B cell (primary cell): ENCODE measurements around the gene BYSL. TPM values are rescaled to one million over a fixed set of nuclear protein-coding genes. Genes with fewer than 3 reads are reported as not detected.

Source experiments
- ATAC-seq: fragments of 200-7000 bp; cut with Tn5 transposase; one replicate; pipeline ENCODE4 v1.10.0; 2021; ENCODE audit warnings: low read depth, mild to moderate bottlenecking, moderate number of reproducible peaks, moderate library complexity
- CTCF ChIA-PET: fragments of 350-600 bp; sonication (Branson Sonifier 250); formaldehyde crosslinking; loops from one replicate; lab custom pipeline; 2021; ENCODE audit warnings: antibody characterized with exemption, inconsistent platforms; lab: Charles Lee
- POLR2A ChIA-PET: fragments of 350-600 bp; sonication (Branson Sonifier 250); formaldehyde crosslinking; loops from one replicate; lab custom pipeline; 2021; ENCODE audit warnings: antibody characterized with exemption; lab: Charles Lee
- DNase-seq: peaks from one replicate; pipeline ENCODE4 v3.0.0; 2013
- H2AFZ ChIP-seq: 2 replicates; pipeline ENCODE4 v1.6.1; 2012; ENCODE audit warnings: mild to moderate bottlenecking, low read depth, low read length; ENCODE audit not compliant: insufficient read depth, poor library complexity, severe bottlenecking
- H3K27ac ChIP-seq, 2 donors: 1 replicate in 1 of 2; 2 replicates in 1 of 2; pipeline ENCODE4 v1.5.1; 2012 to 2013; ENCODE audit warnings: low read length in 2 of 2, mild to moderate bottlenecking in 2 of 2, moderate library complexity in 1 of 2
- H3K27me3 ChIP-seq, 4 experiments: fragments of 200-600 bp in 1 of 4; sonication (generic) in 1 of 4; replicated peaks in 1 of 4; 1 replicate in 2 of 4; 2 replicates in 2 of 4; pipeline versions ENCODE4 v1.6.1 to v1.7.0; 2013 to 2016; ENCODE audit warnings: low read length in 3 of 4, mild to moderate bottlenecking in 2 of 4, mixed read lengths in 1 of 4, moderate library complexity in 1 of 4; ENCODE audit not compliant: insufficient read depth in 4 of 4, control insufficient read depth in 3 of 4; ENCODE audit errors: control extremely low read depth in 1 of 4
- H3K36me3 ChIP-seq, 2 experiments: replicated peaks in 1 of 2; 1 replicate in 1 of 2; 2 replicates in 1 of 2; pipeline versions ENCODE4 v1.6.1 to v1.7.1; 2013; ENCODE audit warnings: low read length in 1 of 2; ENCODE audit not compliant: insufficient read depth in 2 of 2, control insufficient read depth in 1 of 2; ENCODE audit errors: control extremely low read depth in 1 of 2, extremely low read depth in 1 of 2
- H3K4me1 ChIP-seq, 2 donors: fragments of 200-600 bp in 1 of 2; sonication (generic) in 1 of 2; 1 replicate in 1 of 2; 2 replicates in 1 of 2; pipeline versions ENCODE4 v1.5.1 to v1.6.1; 2013 to 2017; ENCODE audit warnings: low read length in 2 of 2; ENCODE audit not compliant: control insufficient read depth in 2 of 2, insufficient read depth in 2 of 2
- H3K4me2 ChIP-seq: replicated peaks from 2 replicates; pipeline ENCODE3; 2012; ENCODE audit warnings: mild to moderate bottlenecking, low read depth, low read length; ENCODE audit not compliant: poor library complexity, severe bottlenecking
- H3K4me3 ChIP-seq, 5 experiments: fragments of 200-600 bp in 1 of 5; sonication (generic) in 1 of 5; 1 replicate in 3 of 5; 2 replicates in 2 of 5; pipeline versions ENCODE4 v1.5.1 to v1.7.0; 2011 to 2016; ENCODE audit warnings: low read length in 4 of 5, mild to moderate bottlenecking in 4 of 5, low read depth in 2 of 5, control low read depth in 1 of 5, moderate library complexity in 1 of 5; ENCODE audit not compliant: insufficient read depth in 1 of 5; ENCODE audit errors: control extremely low read depth in 1 of 5, extremely low read depth in 1 of 5
- H3K79me2 ChIP-seq: fragments of 200-600 bp; sonication (generic); one replicate; pipeline ENCODE4 v1.6.0; 2016; ENCODE audit warnings: low read length; ENCODE audit not compliant: control insufficient read depth, insufficient read depth
- H3K9ac ChIP-seq: fragments of 200-600 bp; sonication (generic); 2 replicates; pipeline ENCODE4 v1.6.1; 2017; ENCODE audit warnings: mild to moderate bottlenecking, low read length, moderate library complexity
- H3K9me3 ChIP-seq, 3 donors: one replicate each; pipeline versions ENCODE4 v1.6.1 to v1.7.1; 2013; ENCODE audit warnings: low read length in 2 of 3; ENCODE audit not compliant: control insufficient read depth in 2 of 3, insufficient read depth in 1 of 3; ENCODE audit errors: control extremely low read depth in 1 of 3
- H4K20me1 ChIP-seq: 2 replicates; pipeline ENCODE4 v1.6.0; 2012; ENCODE audit warnings: mild to moderate bottlenecking, low read length; ENCODE audit not compliant: insufficient read depth, control insufficient read depth, poor library complexity, severe bottlenecking
- H3K27ac Mint-ChIP-seq: one replicate; pipeline ENCODE4 v1.8.0; 2021; ENCODE audit warnings: mixed read lengths
- H3K27me3 Mint-ChIP-seq: one replicate; pipeline ENCODE4 v1.8.0; 2021; ENCODE audit warnings: mixed read lengths
- H3K4me1 Mint-ChIP-seq: one replicate; pipeline ENCODE4 v1.8.0; 2021; ENCODE audit warnings: mixed read lengths
- H3K4me3 Mint-ChIP-seq: one replicate; pipeline ENCODE4 v1.8.0; 2021; ENCODE audit warnings: mixed read lengths
- H3K9me3 Mint-ChIP-seq: one replicate; pipeline ENCODE4 v1.8.0; 2022; ENCODE audit warnings: mixed read lengths; ENCODE audit not compliant: insufficient read depth
- EZH2 ChIP-seq: IDR thresholded peaks from 2 replicates; pipeline ENCODE4 v1.6.1; 2012; ENCODE audit warnings: borderline replicate concordance, low read depth, mild to moderate bottlenecking, moderate library complexity, low read length; ENCODE audit not compliant: insufficient read depth, poor library complexity, severe bottlenecking
- WGBS: methylation state at CpG from one replicate; pipeline ENCODE4 v1.1.5; 2013; ENCODE audit warnings: missing lambda C conversion rate; ENCODE audit not compliant: insufficient coverage; 5-methylcytosine and 5-hydroxymethylcytosine counted together
- intact Hi-C: fragments of 100-400 bp; cut with micrococcal nuclease; formaldehyde crosslinking; loops from one replicate; pipeline ENCODE4 v1.10.0; 2022
- polyA plus RNA-seq: library from polyadenylated mRNA; depleted of rRNA; stranded (reverse); fragments of >200 nt; gene quantifications from 2 replicates; pipeline ENCODE4 v1.2.3, GENCODE V29; 2012
- total RNA-seq, 2 donors: library from RNA; stranded (reverse); fragments of 120-200 nt in 1 of 2; gene quantifications; 1 replicate in 1 of 2; 2 replicates in 1 of 2; pipeline versions ENCODE4 v1.2.3 to v1.2.4, GENCODE V29; 2013 to 2022
- TF ChIP-seq, protein P1 (sequence below): fragments of 200-600 bp; IDR thresholded peaks from one replicate; pipeline ENCODE4 v1.8.0; 2022; ENCODE audit warnings: antibody characterized with exemption, mild to moderate bottlenecking

Gene BYSL
- total and polyA plus RNA-seq, 2 donors (not counting 1 experiment from before 2014, with no cell fraction given): 6.0 to 11.1 TPM

DNA sequence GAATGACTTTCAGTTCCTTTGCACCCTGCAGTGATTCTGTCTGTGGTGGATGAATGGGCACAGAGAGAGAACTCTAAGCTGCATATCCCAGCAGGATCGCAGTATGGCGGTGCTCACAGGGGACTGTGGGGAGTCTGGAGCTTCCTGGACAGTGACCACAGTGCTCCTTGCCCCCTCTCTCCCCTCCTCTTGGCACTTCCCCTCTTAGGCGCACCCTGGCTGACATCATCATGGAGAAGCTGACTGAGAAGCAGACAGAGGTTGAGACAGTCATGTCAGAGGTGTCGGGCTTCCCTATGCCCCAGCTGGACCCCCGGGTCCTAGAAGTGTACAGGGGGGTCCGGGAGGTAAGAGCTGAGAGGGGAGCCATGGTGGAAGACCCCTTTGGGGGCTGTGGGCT lies 8.6 kb downstream of the BYSL start:
- peaks cover 11 to 76% of the 10 kb centered on the region in 2 experiments for H3K36me3 ChIP-seq
- peaks cover 38% of the 10 kb centered on the region for H4K20me1 ChIP-seq
- ATAC-seq (no peak), DNase-seq (no peak)
- H3K79me2 ChIP-seq: peaks cover 17% of the 10 kb centered on the region
- no peak overlapping the region for H3K4me2 ChIP-seq
- Mint-ChIP-seq H3K27ac (peak overlapping the region; percentile 15), H3K9me3 (no peaks in the 10 kb centered on the region), H3K27me3 (no peaks in the 10 kb centered on the region), H3K4me3 (no peak overlapping the region), H3K4me1 (peaks cover 13% of the 10 kb centered on the region)
- H3K4me3 ChIP-seq: no peak overlapping the region
- 94% methylated on average over 4 of the region's 6 CpGs for WGBS
- CTCF ChIA-PET: interaction anchor here (1.6 to 2.3 kb wide), 2 partner anchors 9 to 115 kb away, joined by 7 to 12 read pairs; partner anchors contain the start of genes BYSL and MED20
- no peak for TF ChIP-seq EZH2
- TF ChIP-seq, protein P1, sequence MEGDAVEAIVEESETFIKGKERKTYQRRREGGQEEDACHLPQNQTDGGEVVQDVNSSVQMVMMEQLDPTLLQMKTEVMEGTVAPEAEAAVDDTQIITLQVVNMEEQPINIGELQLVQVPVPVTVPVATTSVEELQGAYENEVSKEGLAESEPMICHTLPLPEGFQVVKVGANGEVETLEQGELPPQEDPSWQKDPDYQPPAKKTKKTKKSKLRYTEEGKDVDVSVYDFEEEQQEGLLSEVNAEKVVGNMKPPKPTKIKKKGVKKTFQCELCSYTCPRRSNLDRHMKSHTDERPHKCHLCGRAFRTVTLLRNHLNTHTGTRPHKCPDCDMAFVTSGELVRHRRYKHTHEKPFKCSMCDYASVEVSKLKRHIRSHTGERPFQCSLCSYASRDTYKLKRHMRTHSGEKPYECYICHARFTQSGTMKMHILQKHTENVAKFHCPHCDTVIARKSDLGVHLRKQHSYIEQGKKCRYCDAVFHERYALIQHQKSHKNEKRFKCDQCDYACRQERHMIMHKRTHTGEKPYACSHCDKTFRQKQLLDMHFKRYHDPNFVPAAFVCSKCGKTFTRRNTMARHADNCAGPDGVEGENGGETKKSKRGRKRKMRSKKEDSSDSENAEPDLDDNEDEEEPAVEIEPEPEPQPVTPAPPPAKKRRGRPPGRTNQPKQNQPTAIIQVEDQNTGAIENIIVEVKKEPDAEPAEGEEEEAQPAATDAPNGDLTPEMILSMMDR: no peak
- intact Hi-C loops: no loop called here
- no peak overlapping the region for H3K9ac ChIP-seq
- H3K27me3 ChIP-seq: no peaks in the 10 kb centered on the region
- no peak overlapping the region for H2AFZ ChIP-seq
- no peak overlapping the region for H3K27ac ChIP-seq
- peaks cover 5 to 7% of the 10 kb centered on the region in 2 donors for H3K4me1 ChIP-seq
- H3K9me3 ChIP-seq: no peaks in the 10 kb centered on the region
- POLR2A ChIA-PET: no interaction called here

- H3K27ac ChIP-seq: no peak overlapping the region
- 64% methylated on average over 1 of the region's 2 CpGs for WGBS
- peaks cover 56% of the 10 kb centered on the region for H4K20me1 ChIP-seq
Observed at GRCh38 chr6:41931792-41932191, 10.5 kb downstream of the BYSL start.

More at GRCh38 chr6:41931792-41932191, 10.5 kb downstream of the BYSL start:
- DNase-seq: no peak
- Mint-ChIP-seq H3K27me3 (no peaks in the 10 kb centered on the region), H3K4me3 (no peak overlapping the region), H3K4me1 (peaks cover 26% of the 10 kb centered on the region), H3K27ac (peak overlapping the region; percentile 3), H3K9me3 (no peaks in the 10 kb centered on the region)
- Histone ChIP-seq H2AFZ (no peak overlapping the region), H3K79me2 (peaks cover 26% of the 10 kb centered on the region), H3K9ac (no peak overlapping the region), H3K4me2 (no peak overlapping the region), H3K9me3 (no peaks in the 10 kb centered on the region), H3K4me1 (peaks cover 23 to 26% of the 10 kb centered on the region in 2 donors), H3K4me3 (no peak overlapping the region), H3K36me3 (peaks cover 11 to 87% of the 10 kb centered on the region in 2 experiments), H3K27me3 (no peaks in the 10 kb centered on the region)
- intact Hi-C loops: no loop called here
- TF ChIP-seq EZH2: no peak
- TF ChIP-seq, protein P1: no peak
- POLR2A ChIA-PET: no interaction called here
- ATAC-seq: no peak
- CTCF ChIA-PET: interaction anchor here (0.6 to 12.5 kb wide), 3 partner anchors 11 to 113 kb away, joined by 3 to 263 read pairs (median 6); partner anchors contain the start of genes BYSL, MED20 and TAF8
